Measurements from ENCODE around the gene ENTREP3.

The ENTREP3 gene

GRCh38 chr1:155277070-155277901, 22.0 kb upstream of the ENTREP3 start, which contains the start of gene HCN3:
TSS of gene HCN3 (plus strand) at chr1:155277463. CDS start at chr1:155277591, 128 bp downstream.
- no peak for TF ChIP-seq GABPA (IDR thresholded peaks at IDR 0.05; ENCODE audit: low read depth)
- TF ChIP-seq, protein P1, sequence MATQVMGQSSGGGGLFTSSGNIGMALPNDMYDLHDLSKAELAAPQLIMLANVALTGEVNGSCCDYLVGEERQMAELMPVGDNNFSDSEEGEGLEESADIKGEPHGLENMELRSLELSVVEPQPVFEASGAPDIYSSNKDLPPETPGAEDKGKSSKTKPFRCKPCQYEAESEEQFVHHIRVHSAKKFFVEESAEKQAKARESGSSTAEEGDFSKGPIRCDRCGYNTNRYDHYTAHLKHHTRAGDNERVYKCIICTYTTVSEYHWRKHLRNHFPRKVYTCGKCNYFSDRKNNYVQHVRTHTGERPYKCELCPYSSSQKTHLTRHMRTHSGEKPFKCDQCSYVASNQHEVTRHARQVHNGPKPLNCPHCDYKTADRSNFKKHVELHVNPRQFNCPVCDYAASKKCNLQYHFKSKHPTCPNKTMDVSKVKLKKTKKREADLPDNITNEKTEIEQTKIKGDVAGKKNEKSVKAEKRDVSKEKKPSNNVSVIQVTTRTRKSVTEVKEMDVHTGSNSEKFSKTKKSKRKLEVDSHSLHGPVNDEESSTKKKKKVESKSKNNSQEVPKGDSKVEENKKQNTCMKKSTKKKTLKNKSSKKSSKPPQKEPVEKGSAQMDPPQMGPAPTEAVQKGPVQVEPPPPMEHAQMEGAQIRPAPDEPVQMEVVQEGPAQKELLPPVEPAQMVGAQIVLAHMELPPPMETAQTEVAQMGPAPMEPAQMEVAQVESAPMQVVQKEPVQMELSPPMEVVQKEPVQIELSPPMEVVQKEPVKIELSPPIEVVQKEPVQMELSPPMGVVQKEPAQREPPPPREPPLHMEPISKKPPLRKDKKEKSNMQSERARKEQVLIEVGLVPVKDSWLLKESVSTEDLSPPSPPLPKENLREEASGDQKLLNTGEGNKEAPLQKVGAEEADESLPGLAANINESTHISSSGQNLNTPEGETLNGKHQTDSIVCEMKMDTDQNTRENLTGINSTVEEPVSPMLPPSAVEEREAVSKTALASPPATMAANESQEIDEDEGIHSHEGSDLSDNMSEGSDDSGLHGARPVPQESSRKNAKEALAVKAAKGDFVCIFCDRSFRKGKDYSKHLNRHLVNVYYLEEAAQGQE (IDR thresholded peaks at IDR 0.05; ENCODE audit: insufficient replicate concordance, low read depth): peak; percentile 42
- no peak within 1 kb of the TSS; the same call in 1 of the 2 replicates for H3K27ac ChIP-seq (replicated peaks)

GRCh38 chr1:155273343-155274245, 18.3 kb upstream of the ENTREP3 start, which contains the start of gene CLK2:
TSS of gene CLK2 (minus strand) at chr1:155273504. CDS start at chr1:155270977, 2,527 bp downstream.
- H3K4me3 ChIP-seq (replicated peaks; ENCODE audit: insufficient read depth, low read length): peak within 1 kb of the TSS; percentile 92
- peak; percentile 98 for DNase-seq (ENCODE audit: low read depth in 1 of 2, low spot score in 1 of 2)
- no peaks in the 10 kb centered on the region for H3K27me3 ChIP-seq (ENCODE audit: insufficient read depth, poor library complexity, severe bottlenecking)
- TF ChIP-seq, protein P2, sequence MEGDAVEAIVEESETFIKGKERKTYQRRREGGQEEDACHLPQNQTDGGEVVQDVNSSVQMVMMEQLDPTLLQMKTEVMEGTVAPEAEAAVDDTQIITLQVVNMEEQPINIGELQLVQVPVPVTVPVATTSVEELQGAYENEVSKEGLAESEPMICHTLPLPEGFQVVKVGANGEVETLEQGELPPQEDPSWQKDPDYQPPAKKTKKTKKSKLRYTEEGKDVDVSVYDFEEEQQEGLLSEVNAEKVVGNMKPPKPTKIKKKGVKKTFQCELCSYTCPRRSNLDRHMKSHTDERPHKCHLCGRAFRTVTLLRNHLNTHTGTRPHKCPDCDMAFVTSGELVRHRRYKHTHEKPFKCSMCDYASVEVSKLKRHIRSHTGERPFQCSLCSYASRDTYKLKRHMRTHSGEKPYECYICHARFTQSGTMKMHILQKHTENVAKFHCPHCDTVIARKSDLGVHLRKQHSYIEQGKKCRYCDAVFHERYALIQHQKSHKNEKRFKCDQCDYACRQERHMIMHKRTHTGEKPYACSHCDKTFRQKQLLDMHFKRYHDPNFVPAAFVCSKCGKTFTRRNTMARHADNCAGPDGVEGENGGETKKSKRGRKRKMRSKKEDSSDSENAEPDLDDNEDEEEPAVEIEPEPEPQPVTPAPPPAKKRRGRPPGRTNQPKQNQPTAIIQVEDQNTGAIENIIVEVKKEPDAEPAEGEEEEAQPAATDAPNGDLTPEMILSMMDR (IDR thresholded peaks at IDR 0.05; ENCODE audit: insufficient read depth, low read length): no peak
- TF ChIP-seq SPI1 (IDR thresholded peaks at IDR 0.05; ENCODE audit: borderline replicate concordance, low read depth) (peak; percentile 54; the same call in 1 of the 2 replicates), POLR2AphosphoS5 (IDR thresholded peaks at IDR 0.05; ENCODE audit: low read depth) (peak; percentile 80)
- peak within 1 kb of the TSS; percentile 84 for H3K27ac ChIP-seq (replicated peaks)

More at GRCh38 chr1:155277070-155277901, 22.0 kb upstream of the ENTREP3 start, which contains the start of gene HCN3:
- peak; percentile 93 to 98 for DNase-seq (ENCODE audit: low read depth in 1 of 2, low spot score in 1 of 2)
- Histone ChIP-seq H3K4me3 (replicated peaks; ENCODE audit: insufficient read depth, low read length) (peak within 1 kb of the TSS; percentile 67), H3K27me3 (ENCODE audit: insufficient read depth, poor library complexity, severe bottlenecking) (no peaks in the 10 kb centered on the region)

DNA sequence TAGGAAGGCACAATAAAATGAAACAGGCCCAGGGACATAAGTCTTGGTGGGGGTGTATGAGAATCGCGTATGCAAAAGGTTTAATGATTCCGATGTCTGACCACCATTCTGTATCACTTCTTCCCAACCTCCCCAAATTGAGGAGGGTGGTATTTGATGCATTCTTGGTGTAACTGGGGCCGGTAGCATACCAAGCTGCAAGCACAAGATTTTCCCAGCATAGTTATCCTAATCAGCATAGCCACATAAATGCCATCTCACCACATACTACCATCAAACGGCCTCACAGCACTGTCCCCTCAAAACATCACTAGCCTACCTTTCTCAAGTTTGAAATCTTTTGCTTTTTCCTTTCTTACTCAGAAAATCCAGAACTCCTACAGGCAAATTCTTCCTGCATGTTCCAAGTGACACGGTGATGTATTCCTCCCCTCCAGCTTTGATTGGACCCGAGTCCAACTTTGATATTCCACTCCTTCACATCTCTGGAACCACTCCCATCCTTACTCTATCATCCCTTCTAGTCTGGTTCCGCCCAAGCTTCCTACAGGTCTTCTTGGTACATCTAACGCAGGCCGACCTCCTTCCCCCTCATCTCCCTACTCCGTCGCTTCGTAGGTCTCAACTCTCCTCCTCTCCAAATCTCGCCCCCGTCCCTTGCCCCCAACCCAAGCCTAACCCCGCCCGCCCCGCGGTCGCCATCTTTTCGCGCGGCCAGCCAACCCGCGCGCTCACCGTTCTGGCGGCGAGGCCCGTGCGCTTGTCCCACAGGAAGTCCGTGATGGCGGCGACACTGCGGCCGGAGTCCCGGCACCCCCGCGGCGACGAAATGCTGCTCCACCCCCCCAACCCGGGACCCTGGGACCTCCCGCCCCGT, 17.4 kb upstream of the ENTREP3 start:
- TF ChIP-seq SPI1 (IDR thresholded peaks at IDR 0.05; ENCODE audit: borderline replicate concordance, low read depth) (no peak), GABPA (IDR thresholded peaks at IDR 0.05; ENCODE audit: low read depth) (no peak), POLR2AphosphoS5 (IDR thresholded peaks at IDR 0.05; ENCODE audit: low read depth) (no peak; the same call in 1 of the 2 replicates)
- TF ChIP-seq, protein P2 (IDR thresholded peaks at IDR 0.05; ENCODE audit: insufficient read depth, low read length): no peak
- TF ChIP-seq, protein P1 (IDR thresholded peaks at IDR 0.05; ENCODE audit: insufficient replicate concordance, low read depth): no peak
- Histone ChIP-seq H3K27me3 (ENCODE audit: insufficient read depth, poor library complexity, severe bottlenecking) (no peaks in the 10 kb centered on the region), H3K27ac (replicated peaks) (peak overlapping the region; percentile 84), H3K4me3 (replicated peaks; ENCODE audit: insufficient read depth, low read length) (peak overlapping the region; percentile 92)
- DNase-seq (ENCODE audit: low read depth in 1 of 2, low spot score in 1 of 2): peak in 1 of 2 experiments; percentile 61
